Measurements from ENCODE around the gene SPEF2.
"Not testable (repeated sequence)": the region's sequence is repeated elsewhere in the genome, so short reads cannot be mapped to it uniquely, and the experiment has no call there.

DNA sequence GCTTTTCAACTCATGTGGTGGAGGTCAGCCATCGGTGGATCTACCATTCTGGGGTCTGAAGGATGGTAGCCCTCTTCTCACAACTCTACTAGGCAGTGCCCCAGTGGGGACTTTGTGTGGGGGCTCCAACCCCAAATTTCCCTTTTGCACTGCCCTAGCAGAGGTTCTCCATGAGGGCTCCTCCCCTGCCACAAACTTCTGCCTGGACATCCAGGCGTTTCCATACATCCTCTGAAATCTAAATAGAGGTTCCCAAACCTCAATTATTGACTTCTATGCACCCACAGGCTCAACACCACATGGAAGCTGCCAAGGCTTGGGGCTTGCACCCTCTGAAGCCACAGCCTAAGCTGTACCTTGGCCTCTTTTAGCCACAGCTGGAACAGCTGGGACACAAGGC is 227.8 kb downstream of the SPEF2 start:
- TF ChIP-seq CTCF (IDR thresholded peaks at IDR 0.05; ENCODE audit: poor library complexity); EZH2 (IDR thresholded peaks at IDR 0.05; ENCODE audit: borderline replicate concordance); EZH2phosphoT487 (IDR thresholded peaks at IDR 0.05; ENCODE audit: low read depth, severe bottlenecking, unreplicated experiment): not testable (repeated sequence)
